Lung (tissue), 12 donors: Measurements from ENCODE around the gene NBL1. TPM values are rescaled to one million over a fixed set of nuclear protein-coding genes. Genes with fewer than 3 reads are reported as not detected.

ENCODE experiments used
- ATAC-seq: fragments of 200-7000 bp; cut with Tn5 transposase; one replicate; pipeline ENCODE4 v1.9.1; 2020; ENCODE audit warnings: moderate number of reproducible peaks; ENCODE audit not compliant: insufficient read depth, low FRiP score
- DNase-seq, 3 donors: peaks; one replicate each; pipeline ENCODE4 v3.0.0-alpha.2; 2013 to 2017
- H3K27ac ChIP-seq, 2 donors: one replicate each; pipeline ENCODE4 v1.5.1; 2013; ENCODE audit warnings: mild to moderate bottlenecking in 2 of 2, moderate library complexity in 2 of 2, control low read depth in 1 of 2, inconsistent platforms in 1 of 2, low read depth in 1 of 2, low read length in 1 of 2
- H3K27me3 ChIP-seq, 3 donors: one replicate each; pipeline ENCODE4 v1.5.1; 2013; ENCODE audit warnings: low read length in 2 of 3; ENCODE audit not compliant: control insufficient read depth in 3 of 3, insufficient read depth in 3 of 3
- H3K36me3 ChIP-seq, 4 donors: one replicate each; pipeline ENCODE4 v1.5.1; 2013; ENCODE audit warnings: low read length in 4 of 4, mild to moderate bottlenecking in 1 of 4, moderate library complexity in 1 of 4; ENCODE audit not compliant: control insufficient read depth in 4 of 4, insufficient read depth in 4 of 4
- H3K4me1 ChIP-seq, 5 donors: one replicate each; pipeline ENCODE4 v1.5.1; 2013; ENCODE audit warnings: low read length in 5 of 5, mild to moderate bottlenecking in 2 of 5, moderate library complexity in 1 of 5; ENCODE audit not compliant: control insufficient read depth in 5 of 5, insufficient read depth in 5 of 5
- H3K4me3 ChIP-seq: one replicate; pipeline ENCODE4 v1.5.1; 2013; ENCODE audit warnings: mild to moderate bottlenecking, control low read depth, moderate library complexity
- H3K9ac ChIP-seq, 2 donors: one replicate each; pipeline ENCODE4 v1.5.1; 2013; ENCODE audit warnings: low read length in 2 of 2, control low read depth in 1 of 2; ENCODE audit not compliant: insufficient read depth in 1 of 2
- H3K9me3 ChIP-seq, 4 donors: one replicate each; pipeline ENCODE4 v1.5.1; 2013; ENCODE audit warnings: low read length in 3 of 4, mild to moderate bottlenecking in 1 of 4, moderate library complexity in 1 of 4; ENCODE audit not compliant: control insufficient read depth in 4 of 4, insufficient read depth in 3 of 4
- WGBS, 2 donors: extraction: QIAGEN DNeasy Blood & Tissue Kit; methylation state at CpG; one replicate each; pipeline ENCODE4 v1.1.7; 2013; 5-methylcytosine and 5-hydroxymethylcytosine counted together
- polyA plus RNA-seq, 2 donors: library from polyadenylated mRNA; stranded (reverse); fragments of 200-250 nt; gene quantifications; one replicate each; pipeline ENCODE4 v1.2.1, GENCODE V29; 2013
- total RNA-seq, 2 donors: library from RNA; depleted of rRNA in 1 of 2; stranded (reverse); fragments of >200 nt in 1 of 2; gene quantifications; one replicate each; pipeline ENCODE4 v1.2.1, GENCODE V29; 2014 to 2021
- TF ChIP-seq, protein P1 (sequence below): IDR thresholded peaks from 2 replicates; pipeline ENCODE4 v1.5.1; 2012; ENCODE audit warnings: mild to moderate bottlenecking; ENCODE audit errors: control extremely low read depth, extremely low read depth
- donor health status: control.
- donor health status: control.
- donor health status: Bipolar disorder and iron deficiency.
- donor health status: healthy.
- donor health status: DM: yes; HTN: yes; CAD: no.

The NBL1 gene
- total and polyA plus RNA-seq, 4 donors = 48.0 to 133 (median 104) TPM

DNA sequence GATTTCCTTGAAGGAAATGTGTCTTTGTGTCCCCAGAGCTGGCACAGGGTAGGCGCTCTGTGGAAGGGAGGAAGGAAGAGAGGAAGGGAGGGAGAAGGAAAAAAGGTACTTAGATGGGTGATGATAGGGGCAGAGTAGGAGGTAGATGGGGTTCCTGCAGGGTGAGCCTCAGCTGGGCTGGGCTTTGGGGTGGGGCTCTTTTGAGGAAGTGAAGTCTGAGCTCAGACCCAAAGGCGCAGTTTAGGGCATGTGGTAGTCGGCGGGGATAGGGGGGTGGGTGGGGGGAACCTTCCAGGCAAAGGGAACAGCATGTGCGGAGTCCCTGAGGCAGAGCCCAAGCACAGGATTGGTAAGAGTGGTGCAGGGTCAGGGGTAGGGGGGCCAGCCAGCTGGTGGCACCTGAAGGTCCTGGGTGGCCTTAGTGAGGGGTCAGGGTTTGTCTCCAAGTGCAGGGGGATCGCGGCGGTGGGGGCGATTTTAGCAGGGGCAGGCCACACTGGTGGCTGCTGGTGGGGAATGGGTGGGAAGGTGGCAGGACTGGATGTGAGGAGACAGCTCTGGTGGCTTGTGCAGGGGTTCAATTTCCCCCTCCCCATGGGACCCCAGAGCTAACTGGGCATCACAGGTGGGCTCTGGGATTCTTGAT, 12.1 kb downstream of the NBL1 start:
- H3K36me3 ChIP-seq = peaks cover 0 to 10% (median 2%) of the 10 kb centered on the region in 4 donors
- H3K4me1 ChIP-seq = peaks cover 0 to 9% (median 0%) of the 10 kb centered on the region in 5 donors
- DNase-seq (no peak), ATAC-seq (no peak)
- H3K9ac ChIP-seq = no peak overlapping the region
- WGBS, 2 donors = 84 to 88% methylated on average over 9 of the region's 9 CpGs
- no peak overlapping the region for H3K4me3 ChIP-seq
- TF ChIP-seq, protein P1, sequence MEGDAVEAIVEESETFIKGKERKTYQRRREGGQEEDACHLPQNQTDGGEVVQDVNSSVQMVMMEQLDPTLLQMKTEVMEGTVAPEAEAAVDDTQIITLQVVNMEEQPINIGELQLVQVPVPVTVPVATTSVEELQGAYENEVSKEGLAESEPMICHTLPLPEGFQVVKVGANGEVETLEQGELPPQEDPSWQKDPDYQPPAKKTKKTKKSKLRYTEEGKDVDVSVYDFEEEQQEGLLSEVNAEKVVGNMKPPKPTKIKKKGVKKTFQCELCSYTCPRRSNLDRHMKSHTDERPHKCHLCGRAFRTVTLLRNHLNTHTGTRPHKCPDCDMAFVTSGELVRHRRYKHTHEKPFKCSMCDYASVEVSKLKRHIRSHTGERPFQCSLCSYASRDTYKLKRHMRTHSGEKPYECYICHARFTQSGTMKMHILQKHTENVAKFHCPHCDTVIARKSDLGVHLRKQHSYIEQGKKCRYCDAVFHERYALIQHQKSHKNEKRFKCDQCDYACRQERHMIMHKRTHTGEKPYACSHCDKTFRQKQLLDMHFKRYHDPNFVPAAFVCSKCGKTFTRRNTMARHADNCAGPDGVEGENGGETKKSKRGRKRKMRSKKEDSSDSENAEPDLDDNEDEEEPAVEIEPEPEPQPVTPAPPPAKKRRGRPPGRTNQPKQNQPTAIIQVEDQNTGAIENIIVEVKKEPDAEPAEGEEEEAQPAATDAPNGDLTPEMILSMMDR = no peak
- no peaks in the 10 kb centered on the region for H3K9me3 ChIP-seq
- H3K27ac ChIP-seq = no peak overlapping the region
- H3K27me3 ChIP-seq = peaks cover 0 to 2% (median 0%) of the 10 kb centered on the region in 3 donors

DNA sequence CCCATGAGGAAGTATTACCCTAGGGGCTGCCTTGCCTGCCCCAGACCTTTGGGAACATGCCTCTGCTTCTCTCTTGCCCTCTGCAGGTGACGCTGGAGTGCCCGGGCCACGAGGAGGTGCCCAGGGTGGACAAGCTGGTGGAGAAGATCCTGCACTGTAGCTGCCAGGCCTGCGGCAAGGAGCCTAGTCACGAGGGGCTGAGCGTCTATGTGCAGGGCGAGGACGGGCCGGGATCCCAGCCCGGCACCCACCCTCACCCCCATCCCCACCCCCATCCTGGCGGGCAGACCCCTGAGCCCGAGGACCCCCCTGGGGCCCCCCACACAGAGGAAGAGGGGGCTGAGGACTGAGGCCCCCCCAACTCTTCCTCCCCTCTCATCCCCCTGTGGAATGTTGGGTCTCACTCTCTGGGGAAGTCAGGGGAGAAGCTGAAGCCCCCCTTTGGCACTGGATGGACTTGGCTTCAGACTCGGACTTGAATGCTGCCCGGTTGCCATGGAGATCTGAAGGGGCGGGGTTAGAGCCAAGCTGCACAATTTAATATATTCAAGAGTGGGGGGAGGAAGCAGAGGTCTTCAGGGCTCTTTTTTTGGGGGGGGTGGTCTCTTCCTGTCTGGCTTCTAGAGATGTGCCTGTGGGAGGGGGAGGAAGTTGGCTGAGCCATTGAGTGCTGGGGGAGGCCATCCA, 12.8 kb downstream of the NBL1 start:
- Histone ChIP-seq H3K27me3 (peaks cover 0 to 2% (median 1%) of the 10 kb centered on the region in 3 donors), H3K9ac (no peak overlapping the region), H3K9me3 (no peaks in the 10 kb centered on the region), H3K4me3 (no peak overlapping the region), H3K36me3 (peaks cover 0 to 10% (median 2%) of the 10 kb centered on the region in 4 donors), H3K4me1 (peaks cover 0 to 8% (median 0%) of the 10 kb centered on the region in 5 donors), H3K27ac (no peak overlapping the region)
- ATAC-seq = no peak
- WGBS, 2 donors = 85 to 89% methylated on average over 15 of the region's 15 CpGs
- DNase-seq = peak; percentile 34 to 59 (median 44)
- TF ChIP-seq, protein P1 = no peak

DNA sequence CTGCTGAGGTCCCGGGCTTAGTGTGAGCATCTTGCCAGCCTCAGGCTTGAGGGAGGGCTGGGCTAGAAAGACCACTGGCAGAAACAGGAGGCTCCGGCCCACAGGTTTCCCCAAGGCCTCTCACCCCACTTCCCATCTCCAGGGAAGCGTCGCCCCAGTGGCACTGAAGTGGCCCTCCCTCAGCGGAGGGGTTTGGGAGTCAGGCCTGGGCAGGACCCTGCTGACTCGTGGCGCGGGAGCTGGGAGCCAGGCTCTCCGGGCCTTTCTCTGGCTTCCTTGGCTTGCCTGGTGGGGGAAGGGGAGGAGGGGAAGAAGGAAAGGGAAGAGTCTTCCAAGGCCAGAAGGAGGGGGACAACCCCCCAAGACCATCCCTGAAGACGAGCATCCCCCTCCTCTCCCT, 13.4 kb downstream of the NBL1 start:
- Histone ChIP-seq H3K9ac (no peak overlapping the region), H3K27ac (no peak overlapping the region), H3K4me1 (peaks cover 0 to 4% (median 0%) of the 10 kb centered on the region in 5 donors), H3K9me3 (no peaks in the 10 kb centered on the region), H3K36me3 (peaks cover 0 to 10% (median 2%) of the 10 kb centered on the region in 4 donors), H3K27me3 (peaks cover 0 to 3% (median 2%) of the 10 kb centered on the region in 3 donors), H3K4me3 (no peak overlapping the region)
- DNase-seq (no peak), ATAC-seq (no peak)
- TF ChIP-seq, protein P1 = no peak
- 88 to 96% methylated on average over 10 of the region's 10 CpGs for WGBS, 2 donors
